HG03139 (cell line): ENCODE results near the gene EXOC1.
"Not testable (repeated sequence)": the region's sequence is repeated elsewhere in the genome, so short reads cannot be mapped to it uniquely, and the experiment has no call there.

Experiments
- ATAC-seq: cut with Tn5 transposase; IDR thresholded peaks from one replicate; pipeline ENCODE4 v1.9.1; 2021; ENCODE audit not compliant: unreplicated experiment

EXOC1 gene

DNA sequence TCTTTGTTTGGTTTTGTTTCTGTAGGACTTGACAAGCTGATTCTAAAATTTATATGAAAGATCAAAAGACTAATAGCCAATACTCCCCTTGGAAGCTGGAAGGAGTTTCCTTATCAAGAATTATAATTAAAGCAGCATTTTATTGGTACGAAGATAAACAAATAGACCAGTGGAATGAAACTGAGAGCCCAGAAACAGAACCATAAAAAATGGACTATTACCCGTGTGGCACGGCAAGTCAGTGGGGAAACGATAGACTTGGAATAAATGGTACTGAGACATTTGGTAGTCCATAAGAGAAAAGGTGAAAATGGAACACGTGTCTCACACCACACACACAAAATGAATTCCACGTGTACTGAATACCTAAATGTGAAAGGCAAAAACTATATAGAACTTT lies 52.9 kb downstream of the EXOC1 start:
- no peak for ATAC-seq

DNA sequence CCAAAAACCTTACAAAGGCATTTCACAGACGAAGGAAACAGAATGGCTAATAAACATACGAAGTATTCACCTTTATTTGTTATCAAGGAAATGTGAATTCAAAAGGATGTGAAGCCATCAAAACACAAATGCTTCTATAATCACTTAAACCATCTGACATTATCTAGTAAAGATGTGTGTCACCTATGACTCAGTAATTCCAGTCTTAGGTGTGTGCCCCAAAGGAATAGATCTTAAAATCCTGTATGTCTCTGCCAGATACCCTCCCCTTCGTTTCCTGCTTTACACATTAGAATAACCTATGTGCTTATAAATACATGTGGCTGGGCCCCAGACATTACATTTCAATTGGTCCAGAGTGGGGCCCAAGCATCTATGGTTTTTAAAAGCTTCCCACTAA lies 53.5 kb downstream of the EXOC1 start:
- no peak for ATAC-seq

DNA sequence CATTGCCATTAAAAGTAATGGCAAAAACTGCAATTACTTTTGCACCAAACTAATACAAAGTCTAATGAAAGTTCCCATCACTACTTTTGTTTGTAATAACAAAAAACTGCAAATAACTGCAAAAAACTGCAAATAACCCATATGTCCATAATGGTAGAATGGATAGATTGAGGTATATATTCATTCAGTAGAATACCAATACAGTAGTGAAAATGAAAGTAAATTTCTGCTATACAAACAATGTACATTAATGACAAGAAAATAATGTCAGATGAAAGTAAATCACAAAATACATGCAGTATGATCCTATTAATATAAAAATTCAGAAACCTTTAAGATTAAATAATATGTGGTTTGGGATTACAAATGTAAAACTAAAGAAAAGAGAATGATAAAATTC lies 54.0 kb downstream of the EXOC1 start:
- ATAC-seq = no peak

DNA sequence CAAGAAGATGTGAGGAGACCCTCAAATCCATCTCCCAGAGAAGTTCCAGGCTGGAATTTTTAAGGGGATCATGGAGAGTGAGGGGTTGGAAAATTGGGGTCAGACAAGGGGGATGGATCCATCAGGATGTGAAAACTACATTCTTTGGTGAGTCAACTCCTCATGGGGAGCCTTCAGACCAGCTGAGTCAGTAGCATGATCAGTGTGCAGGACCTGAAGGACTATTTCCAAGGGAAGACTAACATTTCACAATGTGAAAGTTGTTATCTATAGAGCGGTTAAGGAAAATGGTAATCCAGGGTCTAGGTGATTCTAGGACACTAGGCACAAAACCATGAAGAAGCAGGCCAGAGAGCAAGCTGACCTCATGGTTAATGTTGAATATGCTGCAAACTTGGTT lies 56.7 kb downstream of the EXOC1 start:
- ATAC-seq = no peak

DNA sequence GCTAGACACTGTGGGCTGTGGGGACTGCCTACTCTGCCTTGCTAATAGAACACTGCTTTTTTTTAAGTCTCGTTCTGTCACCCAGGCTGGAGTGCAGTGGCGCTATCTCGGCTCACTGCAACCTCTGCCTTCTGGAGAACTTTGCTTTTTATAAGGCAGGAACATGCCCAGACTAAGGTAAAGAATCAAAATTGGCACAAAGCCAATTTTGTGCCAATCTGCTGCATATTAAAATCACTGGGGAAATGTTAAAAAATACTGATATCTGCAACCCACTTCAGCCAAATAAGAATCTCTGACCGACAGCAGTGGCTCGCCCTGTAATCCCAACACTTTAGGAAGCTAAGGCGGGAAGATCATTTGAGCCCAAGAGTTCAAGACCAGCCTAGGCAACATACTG lies 58.8 kb downstream of the EXOC1 start:
- no peak for ATAC-seq

DNA sequence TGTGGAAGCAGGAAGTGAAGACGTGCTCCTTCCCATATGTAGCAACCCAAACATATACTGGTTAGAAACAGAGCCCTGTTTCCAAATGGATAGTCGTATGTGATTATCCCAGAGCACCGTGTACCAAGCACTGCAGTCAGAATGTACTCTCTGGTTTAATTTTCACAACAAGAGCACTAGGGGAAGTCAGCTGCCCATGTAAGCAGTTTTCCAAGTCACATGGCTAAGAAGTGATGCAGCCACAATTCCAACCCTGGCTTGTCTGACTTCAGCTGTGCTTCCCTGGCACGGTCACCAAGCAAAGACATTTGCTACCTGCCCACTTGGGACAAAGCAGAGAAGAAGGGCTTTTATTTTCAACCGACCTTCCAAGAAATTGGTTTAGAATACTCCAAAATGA lies 67.1 kb downstream of the EXOC1 start:
- ATAC-seq = no peak

DNA sequence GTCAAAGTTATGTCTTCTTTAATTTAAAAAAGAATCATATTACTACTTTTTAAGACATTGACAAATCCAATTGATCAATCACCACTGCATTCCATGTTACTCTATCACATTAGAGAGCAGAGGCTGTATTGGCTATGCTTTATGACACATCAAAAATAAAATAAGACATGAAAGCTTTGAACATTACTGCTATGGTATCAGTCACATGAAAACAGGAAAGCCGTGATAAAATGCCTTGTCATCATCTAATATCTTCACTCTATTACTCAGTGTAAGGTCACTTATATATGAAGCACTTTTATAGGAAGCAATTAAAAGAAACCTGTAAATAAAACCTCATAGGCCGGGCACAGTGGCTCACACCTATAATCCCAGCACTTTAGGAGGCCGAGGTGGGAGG lies 67.6 kb downstream of the EXOC1 start:
- ATAC-seq = no peak

DNA sequence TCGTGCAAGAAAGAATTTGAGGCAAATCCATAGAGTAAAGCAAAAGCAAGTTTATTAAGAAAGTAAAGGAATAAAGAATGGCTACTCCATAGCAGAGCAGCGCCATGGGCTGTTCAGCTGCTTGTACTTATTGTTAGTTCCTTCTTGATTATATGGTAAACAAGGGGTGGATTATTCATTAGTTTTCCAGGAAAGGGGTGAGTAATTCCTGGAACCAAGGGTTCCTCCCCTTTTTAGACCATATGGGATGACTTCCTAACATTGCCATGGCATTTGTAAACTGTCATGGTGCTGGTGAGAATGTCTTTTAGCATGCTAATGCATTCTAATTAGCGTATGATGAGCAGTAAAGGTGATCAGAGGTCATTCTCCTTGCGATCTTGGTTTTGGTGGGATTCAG lies 71.8 kb downstream of the EXOC1 start:
- ATAC-seq = no peak

DNA sequence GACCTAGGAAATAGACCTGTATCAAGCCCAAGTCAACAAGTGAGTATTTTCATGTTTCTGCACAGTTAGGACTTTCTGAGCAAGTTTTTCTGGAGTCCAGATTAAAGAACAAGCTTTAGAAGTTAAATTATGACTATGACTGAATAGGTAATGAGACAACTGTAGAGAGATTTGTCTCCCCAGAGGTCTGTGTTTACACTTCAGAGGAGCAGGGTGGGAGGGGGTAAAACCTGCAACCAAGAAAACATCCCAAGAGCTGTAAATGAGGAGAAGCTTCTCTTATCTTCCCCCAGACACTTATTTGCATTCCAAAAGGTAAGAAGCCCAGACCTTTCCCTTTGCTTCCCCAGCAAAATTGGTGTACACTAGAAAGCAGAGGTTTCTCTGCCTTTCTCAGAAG lies 73.2 kb downstream of the EXOC1 start:
- no peak for ATAC-seq

DNA sequence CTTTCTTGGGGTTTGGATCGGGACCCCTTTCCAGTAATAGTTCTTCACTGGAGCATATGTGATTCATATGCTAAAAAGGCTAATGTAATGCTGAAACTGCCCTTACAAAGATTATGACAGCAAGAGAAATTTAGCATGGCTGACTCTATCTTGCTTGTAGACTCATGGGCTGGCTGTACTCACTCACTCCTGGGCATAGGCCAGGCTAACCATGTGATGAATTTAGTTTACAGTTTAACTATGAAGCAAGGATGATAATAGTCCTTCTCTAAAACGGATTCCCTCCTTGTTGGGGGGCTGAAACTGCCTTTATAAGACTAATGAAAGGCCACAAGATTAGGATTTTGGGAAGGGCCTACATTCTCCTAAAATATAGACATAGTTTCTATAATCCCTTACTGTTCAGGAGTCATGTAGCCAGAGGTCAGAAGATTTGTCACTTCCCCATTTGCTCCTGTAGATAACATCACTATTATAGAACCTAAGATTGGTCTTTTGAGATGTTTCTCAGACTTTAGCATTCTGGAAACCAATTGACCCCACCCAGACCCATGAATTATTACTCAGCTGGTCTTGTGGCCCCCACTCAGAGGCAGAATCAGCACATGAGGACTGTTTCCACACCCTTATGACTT lies 74.5 kb downstream of the EXOC1 start:
- ATAC-seq = no peak

DNA sequence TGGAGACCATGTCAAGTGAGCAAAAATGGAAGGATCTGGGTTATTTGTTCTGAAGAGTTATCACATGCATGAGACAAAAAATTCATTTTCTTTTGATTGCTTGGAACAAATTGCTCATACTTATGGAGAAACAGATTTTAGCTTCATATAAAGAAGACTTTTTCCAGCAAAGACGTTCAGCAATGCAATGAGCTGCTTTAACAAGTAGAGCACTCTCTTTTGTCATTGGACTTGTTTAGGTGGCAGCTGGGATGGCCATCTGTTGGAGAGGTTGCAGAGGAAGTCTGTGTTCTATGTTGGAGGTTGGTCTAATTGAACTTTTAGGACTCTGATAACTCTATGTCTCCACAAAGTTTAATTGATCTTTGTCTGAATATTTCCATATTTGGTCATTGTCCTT lies 75.4 kb downstream of the EXOC1 start:
- no peak for ATAC-seq

DNA sequence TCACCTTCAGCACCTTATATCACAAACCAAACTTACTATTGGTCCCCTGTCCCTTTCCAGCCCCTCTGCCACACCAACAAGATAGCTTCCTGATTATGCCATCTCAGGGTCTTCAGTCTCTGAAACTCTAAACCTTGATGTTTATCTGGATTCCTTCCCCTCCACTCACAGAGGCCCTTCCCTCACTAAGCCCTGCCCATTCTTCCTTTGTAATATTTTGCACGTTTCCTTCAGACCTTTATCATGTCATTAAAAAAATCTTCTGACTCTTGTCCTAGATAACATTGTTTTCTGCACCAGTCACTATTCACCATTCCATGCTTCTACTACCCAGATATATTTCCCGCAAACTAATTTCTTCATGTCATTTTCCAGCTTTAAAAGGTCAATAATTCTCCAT lies 77.6 kb downstream of the EXOC1 start:
- ATAC-seq = no peak

DNA sequence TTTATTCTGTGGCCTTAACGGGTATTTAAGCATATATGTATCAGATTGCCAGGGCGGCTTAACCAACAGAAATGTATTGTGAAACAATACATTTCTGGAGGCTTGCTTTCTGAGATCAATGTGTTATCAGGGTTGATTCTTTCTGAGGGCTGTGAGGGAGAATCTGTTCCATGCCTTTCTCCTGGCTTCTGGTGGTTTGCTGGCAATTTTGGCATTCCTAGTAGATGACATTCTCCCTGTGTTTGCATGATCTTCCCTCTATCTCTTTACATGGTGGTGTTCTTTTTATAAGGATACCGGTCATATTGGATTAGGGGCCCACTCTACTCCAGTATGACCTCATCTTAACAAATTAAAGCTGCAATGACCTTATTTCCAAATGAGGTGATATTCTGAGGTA lies 78.4 kb downstream of the EXOC1 start:
- no peak for ATAC-seq

DNA sequence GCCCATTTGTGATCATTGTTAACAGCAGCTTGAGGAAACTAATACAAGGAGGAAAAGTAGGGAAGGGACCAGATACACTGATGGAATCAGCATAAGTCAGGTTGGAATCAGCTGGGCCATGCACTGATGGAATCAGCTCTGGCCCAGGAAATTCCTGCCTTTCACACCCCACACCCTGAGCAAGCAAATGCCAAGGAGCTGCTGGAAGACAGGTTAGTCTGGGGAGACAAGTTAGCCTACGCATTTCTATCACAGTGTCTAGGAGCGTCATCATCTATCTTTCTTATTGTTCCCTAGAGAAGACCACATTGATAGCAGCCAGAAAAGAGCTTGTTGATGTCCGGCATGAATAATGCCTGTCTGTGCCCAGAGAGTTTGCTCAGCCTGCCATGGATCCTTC lies 79.1 kb downstream of the EXOC1 start:
- ATAC-seq = no peak

DNA sequence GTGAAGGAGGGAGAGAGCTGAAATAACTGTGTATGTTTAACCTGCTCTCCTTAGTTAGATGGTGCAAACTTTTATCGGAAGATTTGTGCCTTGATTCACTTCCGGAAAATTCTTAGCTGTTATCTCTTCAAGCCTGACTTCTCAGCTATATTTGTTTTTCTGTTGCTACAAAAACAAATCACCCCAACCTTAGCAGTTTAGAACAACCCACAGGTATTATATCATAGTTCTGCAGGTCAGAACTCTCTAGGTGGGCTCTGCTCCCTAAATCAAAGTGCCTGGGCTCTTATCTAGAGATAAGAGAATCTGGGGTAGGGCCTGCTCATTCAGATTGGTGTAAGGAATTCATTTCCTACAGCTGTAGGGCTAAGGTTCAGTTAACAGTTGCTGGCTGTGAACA lies 80.2 kb downstream of the EXOC1 start:
- ATAC-seq = no peak

DNA sequence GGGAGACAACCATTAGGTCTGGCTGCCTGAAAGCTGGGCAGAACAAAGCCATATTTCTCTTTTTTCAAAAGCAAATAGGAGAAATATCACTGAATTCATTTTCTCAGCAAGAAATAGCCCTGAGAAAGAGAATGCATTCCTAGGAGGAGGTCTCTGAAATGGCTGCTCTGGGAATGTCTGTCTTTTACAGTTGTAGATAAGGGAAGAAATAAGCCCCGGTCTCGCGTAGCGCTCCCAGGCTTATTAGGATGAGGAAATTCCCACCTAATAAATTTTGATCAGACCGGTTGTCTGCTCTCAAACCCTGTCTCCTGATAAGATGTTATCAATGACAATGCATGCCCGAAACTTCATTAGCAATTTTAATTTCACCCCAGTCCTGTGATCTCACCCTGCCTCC lies 82.5 kb downstream of the EXOC1 start:
- not testable (repeated sequence) for ATAC-seq

DNA sequence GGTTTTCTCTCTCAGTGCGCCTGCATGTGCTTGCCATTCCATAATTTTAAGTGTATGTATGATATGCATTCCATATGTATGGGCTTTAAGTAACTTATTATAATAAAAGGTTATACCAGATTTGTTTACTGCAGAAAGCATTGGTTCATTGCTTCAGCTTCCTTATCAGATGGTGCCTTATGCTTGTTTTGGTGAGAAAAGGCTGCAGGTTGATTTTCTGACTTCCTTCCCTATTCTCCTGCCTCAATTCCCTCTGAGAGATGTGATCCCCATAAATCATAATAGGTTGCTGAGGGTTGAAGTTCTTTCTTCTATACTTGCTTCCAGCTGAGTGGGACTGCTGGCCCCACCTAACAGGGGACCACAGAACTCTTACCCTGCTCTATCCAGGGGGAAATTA lies 85.0 kb downstream of the EXOC1 start:
- ATAC-seq = no peak

DNA sequence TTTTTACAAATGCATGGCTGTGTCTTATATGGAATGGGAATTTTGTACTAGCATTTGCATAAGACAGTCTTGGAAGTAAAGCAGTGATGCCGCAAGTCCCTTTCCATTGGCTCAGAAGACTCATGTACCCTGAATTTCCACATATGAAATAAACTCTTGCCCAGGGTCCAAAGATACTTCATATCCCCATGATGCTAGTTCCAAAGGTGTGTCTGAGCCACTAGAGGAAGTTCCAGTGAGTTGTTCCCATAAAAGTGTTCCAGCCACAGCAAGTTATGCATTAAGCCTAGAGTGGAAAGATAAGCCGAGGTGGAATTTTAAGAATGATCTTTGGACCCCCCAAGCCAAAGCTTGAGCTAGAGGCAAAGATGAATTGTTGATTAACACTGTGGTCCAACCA lies 86.0 kb downstream of the EXOC1 start:
- ATAC-seq = no peak

DNA sequence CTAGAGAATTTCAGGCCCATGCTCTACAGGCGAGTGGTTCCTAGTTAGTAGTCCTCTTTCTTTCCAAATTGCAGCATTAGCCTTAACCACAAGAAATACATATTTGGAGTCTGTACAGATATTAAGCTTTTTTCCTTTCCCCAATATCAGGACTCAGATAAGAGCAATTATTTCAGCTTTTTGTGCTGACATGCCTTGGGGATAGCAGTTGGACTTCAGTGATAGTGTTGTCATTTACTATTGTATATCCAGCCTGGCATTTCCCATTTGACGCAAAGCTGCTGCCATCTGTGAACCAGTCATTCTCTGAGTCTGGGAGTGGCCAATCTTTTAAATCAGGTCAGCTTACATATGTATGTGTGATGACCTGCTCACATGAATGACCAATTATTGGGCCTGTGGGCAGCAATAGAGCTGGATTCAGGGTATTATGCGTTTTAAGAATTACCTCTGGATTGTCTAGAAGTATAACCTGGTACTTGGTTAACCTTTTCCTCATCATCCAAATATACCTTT lies 88.5 kb downstream of the EXOC1 start:
- no peak for ATAC-seq

DNA sequence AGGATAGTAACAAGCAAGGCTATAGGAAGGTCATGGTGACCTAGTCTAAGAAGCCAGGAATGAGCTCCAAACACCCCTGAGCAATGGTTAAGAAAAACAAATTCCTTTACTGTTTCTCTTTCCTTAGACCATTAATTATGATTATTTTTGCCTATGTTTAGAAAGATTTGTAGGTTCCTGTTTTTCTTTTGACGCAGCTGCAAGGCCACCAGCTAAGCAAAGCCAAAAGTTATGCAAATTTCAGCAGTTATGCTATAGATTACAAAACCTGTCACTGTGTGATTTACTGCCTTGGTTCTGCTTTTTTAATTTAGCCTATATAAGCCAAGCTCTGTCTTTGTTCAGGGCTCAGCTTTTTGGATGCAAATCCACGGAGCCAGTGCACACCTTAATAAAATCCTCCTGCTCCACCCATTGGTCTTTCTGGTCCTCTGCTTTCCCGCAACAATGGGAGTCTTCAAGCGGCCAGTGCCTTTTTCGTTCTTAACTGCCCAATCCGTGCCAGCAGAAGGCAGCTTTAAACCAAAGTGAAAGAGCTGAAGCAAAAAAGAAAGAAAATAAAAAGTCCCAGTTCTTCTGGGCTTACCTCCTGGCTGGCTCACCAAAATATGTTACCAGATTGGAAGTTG lies 93.9 kb downstream of the EXOC1 start:
- peak; percentile 30 for ATAC-seq

DNA sequence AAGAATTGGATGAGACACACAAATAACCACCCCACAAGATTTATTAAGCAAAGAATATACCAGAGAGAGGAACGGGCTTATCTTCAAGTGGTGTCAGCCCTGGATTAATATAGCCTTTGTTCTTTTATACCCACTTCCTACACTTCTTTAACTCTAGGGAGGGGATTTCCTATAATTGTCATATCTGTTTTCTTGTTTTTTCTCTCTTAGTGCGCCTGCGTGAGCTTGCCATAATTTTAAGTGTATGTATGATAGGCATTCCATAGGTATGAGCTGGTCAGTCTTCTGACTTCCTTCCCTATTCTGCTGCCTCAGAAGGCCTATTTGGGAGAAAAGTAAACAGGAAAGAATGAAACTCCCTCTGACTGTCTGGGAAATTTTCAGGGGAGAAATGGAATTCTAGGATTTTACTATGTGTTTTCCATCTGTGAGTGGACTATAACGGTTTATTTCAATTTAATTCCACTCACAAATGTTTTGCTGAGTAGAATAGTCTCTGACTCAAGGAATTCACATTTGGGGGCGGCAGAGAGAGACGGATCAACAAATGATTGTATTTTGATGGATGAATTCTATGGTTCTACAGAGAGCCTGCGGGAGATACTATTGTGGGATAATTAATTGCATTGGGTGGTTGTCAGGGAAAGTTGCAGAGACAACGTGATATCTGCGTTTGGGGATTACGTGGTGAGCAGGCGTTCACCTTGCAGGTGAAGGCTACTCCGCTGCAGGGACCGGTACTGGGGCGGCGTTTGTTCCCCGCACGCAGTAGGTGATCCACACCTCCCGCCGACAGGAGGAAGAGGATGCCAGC lies 94.7 kb downstream of the EXOC1 start:
- ATAC-seq = peak; percentile 0
